OCI-LY3 (cell line): Measurements from ENCODE around the gene TENM4.

ENCODE experiments used
- EZH2phosphoT487 ChIP-seq: fragments of 200-600 bp; shearing (Covaris generic); IDR thresholded peaks from 2 replicates; pipeline ENCODE4 v1.6.1; 2018; ENCODE audit warnings: antibody characterized with exemption, mixed run types, low read depth
- TF ChIP-seq, protein P1 (sequence below): fragments of 200-600, 300-600 bp; sonication (generic); IDR thresholded peaks from 2 replicates; pipeline ENCODE4 v1.5.1; 2014; ENCODE audit warnings: antibody characterized with exemption, low read length, low read depth

DNA sequence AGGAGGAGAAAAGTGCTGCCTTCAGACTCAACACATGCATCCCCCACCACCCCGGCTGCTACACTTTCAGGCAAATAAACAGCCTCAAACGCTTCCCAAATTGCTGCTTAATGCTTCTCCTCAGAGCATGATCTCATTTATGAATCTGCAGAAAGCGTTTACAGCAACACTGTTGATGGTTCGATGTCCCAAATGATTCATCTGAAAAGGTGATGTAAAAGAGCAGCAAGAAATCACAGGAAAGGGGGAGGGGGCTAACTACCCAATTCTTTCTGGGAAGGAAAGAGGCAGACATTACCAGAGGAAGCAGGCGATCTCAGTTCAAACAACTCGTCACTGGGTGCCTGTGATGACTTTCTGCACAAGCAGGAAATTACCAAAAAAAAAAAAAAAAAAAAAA is 119.6 kb downstream of the TENM4 start:
- no peak for TF ChIP-seq EZH2phosphoT487
- TF ChIP-seq, protein P1, sequence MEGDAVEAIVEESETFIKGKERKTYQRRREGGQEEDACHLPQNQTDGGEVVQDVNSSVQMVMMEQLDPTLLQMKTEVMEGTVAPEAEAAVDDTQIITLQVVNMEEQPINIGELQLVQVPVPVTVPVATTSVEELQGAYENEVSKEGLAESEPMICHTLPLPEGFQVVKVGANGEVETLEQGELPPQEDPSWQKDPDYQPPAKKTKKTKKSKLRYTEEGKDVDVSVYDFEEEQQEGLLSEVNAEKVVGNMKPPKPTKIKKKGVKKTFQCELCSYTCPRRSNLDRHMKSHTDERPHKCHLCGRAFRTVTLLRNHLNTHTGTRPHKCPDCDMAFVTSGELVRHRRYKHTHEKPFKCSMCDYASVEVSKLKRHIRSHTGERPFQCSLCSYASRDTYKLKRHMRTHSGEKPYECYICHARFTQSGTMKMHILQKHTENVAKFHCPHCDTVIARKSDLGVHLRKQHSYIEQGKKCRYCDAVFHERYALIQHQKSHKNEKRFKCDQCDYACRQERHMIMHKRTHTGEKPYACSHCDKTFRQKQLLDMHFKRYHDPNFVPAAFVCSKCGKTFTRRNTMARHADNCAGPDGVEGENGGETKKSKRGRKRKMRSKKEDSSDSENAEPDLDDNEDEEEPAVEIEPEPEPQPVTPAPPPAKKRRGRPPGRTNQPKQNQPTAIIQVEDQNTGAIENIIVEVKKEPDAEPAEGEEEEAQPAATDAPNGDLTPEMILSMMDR = no peak
